ENCODE measurements around the gene PPP5C.

DNA sequence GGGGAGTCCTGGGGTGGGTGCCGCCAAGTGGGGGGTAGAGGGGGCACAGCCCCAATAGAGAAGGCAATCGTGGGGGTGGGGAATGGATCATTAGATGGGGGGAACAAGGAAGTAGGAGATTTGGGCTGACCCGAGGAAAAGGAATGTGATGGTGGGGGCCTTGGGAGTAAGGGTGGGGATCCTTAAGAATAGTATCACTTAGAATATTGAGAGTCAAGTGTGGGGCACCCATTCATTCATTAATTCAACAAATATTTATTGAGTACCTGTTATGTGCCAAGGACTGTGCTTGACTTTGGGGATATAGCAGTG lies 641 bp downstream of the PPP5C start:
- TF ChIP-seq, protein P1, sequence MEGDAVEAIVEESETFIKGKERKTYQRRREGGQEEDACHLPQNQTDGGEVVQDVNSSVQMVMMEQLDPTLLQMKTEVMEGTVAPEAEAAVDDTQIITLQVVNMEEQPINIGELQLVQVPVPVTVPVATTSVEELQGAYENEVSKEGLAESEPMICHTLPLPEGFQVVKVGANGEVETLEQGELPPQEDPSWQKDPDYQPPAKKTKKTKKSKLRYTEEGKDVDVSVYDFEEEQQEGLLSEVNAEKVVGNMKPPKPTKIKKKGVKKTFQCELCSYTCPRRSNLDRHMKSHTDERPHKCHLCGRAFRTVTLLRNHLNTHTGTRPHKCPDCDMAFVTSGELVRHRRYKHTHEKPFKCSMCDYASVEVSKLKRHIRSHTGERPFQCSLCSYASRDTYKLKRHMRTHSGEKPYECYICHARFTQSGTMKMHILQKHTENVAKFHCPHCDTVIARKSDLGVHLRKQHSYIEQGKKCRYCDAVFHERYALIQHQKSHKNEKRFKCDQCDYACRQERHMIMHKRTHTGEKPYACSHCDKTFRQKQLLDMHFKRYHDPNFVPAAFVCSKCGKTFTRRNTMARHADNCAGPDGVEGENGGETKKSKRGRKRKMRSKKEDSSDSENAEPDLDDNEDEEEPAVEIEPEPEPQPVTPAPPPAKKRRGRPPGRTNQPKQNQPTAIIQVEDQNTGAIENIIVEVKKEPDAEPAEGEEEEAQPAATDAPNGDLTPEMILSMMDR (IDR thresholded peaks at IDR 0.05; ENCODE audit: borderline replicate concordance, extremely low read depth, low read length, poor library complexity, severe bottlenecking): no peak
- no peak for TF ChIP-seq EZH2 (IDR thresholded peaks at IDR 0.05; ENCODE audit: borderline replicate concordance, low read depth, low read length, severe bottlenecking)
